Bone marrow (tissue), 2 donors: ENCODE results near the gene CAPN2.
A peak's percentile ranks its signal among the peaks of the same experiment; 100 is the strongest.
"Not testable (repeated sequence)": the region's sequence is repeated elsewhere in the genome, so short reads cannot be mapped to it uniquely, and the experiment has no call there.

ENCODE experiments used
- DNase-seq, 2 donors: peaks; one replicate each; lab custom pipeline; 2025; lab: John Stamatoyannopoulos, UW

CAPN2 gene

GRCh38 chr1:223792046-223792445, 79.7 kb downstream of the CAPN2 start:
- no peak for DNase-seq

DNA sequence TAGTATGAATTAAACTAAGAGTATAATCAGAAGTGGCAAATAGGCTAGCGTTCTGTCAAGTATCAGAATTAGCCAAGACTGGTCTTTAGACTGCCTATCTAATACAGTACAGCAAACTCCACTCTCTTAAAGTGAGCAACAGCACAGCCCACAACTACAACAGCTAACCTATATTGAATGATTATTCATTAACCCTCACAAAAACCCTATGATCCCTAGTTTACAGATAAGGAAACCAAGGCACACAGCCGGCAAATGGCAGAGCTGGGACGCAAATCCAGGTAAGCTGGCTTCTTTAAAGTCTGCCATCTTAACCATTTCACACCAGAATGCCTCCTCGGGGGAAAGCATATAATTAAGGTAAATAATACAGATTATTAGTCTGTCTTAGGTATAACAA, 81.4 kb downstream of the CAPN2 start:
- no peak for DNase-seq

DNA sequence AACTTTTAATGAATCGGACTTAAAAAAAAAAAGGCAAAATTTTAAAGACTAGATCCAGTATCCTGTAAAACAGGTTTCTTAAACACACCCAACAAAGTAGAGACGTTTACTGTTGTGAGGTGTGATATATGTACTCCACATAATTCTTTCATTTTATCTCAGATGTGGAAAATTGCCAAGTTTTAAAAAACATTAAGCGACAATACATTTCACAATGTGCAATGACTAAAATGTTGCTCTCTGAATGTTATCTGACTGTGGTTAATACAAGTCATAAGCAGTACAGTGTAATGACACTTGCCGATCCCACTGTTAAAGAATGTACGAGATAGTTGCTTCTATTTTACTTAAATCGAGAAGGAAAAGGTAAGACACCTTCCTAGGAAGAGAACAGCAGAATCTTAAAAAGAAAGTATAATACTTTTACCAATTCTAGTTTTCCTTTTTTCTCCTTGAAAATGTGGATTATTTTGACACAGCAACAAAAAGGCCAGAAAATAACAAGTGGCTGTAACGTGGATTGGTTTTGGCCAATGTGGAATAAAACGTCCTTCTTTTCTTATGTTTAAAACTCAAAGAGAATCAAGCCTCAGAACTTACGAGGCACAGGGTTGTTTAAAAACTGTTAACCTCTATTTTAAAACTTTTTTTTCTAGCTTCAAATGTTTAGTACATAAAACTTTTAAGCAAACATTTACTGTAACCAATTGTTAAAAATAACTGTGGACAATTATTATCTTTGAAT, 82.0 kb downstream of the CAPN2 start:
- no peak for DNase-seq

DNA sequence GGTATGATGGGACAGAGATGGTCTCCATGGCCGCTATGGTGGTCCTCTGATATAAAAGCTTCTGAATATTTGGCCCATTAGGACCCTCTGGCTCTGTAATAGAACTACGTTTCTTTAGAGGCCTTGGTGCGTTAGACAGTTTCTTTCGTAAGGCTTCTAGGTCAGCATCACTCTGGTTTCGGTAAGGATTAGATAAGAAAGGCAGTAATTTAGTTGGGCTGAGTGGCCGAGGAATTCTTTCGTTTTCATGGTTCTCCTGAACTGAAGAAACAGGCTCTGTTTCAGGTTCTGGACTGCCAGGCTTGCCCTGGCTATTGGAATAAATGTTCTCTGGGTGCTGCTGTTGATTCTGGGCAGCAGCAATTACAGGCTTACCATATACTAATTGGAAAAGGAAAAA, 83.9 kb downstream of the CAPN2 start:
- no peak for DNase-seq

GRCh38 chr1:223802032-223802431, 89.7 kb downstream of the CAPN2 start:
- DNase-seq, result no peak

- DNase-seq, result no peak
Observed at GRCh38 chr1:223802602-223803001, 90.3 kb downstream of the CAPN2 start.

GRCh38 chr1:223803211-223803610, 90.9 kb downstream of the CAPN2 start:
- DNase-seq, result no peak

GRCh38 chr1:223809905-223810304, 97.6 kb downstream of the CAPN2 start:
- DNase-seq, result not testable (repeated sequence)

DNA sequence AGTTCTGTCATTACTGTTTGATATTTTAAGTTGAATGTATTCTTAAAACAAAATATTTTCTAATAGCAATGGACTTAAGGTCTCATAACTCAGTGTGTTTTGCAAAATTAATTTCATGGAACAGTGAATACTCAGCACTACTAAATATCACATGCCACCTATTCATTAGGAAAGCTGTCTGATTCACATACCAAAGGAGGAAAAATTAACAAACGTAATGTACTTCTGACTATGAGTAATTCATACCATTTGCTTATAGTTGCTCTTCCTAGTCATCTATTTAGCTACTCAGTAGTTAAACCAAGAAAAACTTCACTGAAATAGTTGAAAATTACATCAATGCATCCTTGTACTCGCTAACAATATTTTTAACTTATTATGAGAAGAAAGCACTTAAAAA, 98.2 kb downstream of the CAPN2 start:
- no peak for DNase-seq

DNA sequence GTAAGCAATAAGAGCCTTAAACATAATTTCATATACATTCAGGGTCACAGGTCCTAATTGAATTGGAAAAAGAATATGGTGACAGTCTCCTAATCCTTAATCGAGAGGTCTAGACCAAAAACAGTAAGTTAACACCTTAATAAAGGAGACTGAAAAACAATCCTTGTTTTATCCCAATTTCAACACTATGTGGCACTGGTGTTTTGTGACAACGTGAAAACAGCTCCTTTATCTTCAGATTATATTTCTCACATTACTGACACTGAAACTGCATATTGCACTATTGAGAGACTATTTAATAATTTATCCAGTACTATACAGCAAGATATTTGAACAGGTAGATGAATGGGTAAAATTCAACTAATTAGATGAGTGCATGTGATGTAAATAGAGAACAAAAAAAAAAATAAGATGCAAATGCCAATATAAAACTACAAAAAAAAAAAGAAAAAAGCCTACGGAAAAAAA, 99.3 kb downstream of the CAPN2 start:
- peak in 1 of 2 donors; percentile 14 for DNase-seq

GRCh38 chr1:223813645-223814044, 101.3 kb downstream of the CAPN2 start:
- DNase-seq, result no peak

DNA sequence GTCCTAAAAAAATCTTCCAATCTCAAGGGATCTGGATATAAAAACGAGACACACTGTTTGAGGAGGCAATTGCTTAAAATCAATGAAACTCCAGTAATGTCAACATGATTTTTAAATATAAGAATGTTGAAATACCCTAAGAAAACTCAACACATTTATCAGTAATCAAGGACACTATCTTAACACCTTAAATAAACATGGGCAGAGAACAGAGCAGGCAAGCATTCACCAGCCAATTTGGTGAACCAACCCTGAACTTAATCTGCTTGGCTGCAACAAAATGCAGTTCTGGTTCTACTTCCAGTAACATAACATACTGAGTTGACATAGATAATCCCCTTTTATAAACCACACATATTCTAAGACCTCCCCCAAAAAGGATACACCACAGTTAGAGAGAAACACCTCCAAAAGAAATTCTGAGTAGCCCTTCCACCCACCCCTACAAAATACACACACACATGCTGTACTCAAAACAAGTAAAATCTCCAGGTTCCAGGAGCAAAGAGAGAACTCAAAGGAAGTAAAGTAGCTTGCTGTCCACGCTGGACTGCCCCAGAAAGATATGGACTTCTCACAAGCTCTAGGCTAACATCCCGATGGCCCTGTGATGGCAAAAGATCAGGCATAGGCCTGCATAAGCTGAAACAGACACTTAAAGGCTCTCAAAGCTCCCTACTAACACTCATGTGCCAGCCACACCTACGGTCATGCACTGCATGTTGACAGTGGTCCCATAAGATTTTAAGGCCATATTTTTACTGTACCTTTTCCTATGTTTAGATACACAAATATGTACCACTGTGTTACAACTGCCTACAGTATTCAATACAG, 102.9 kb downstream of the CAPN2 start:
- DNase-seq, result no peak

DNA sequence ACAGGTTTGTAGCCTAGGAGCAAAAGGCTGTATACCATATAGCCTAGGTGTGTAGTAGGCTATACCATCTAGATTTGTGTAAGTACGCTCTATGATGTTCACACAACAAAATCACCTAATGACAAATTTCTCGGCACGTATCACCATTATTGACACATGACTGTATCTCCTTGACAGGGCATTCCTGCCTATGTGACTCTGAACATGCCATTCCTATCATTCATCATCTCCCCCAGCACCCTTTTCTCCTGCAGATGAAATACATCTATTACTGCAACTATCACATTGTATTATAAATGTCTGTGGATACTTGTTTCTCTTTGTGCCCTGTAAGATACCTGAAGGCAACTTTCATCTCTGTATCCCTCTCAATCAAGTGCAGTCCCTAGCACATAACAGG, 103.5 kb downstream of the CAPN2 start:
- DNase-seq, result no peak

DNA sequence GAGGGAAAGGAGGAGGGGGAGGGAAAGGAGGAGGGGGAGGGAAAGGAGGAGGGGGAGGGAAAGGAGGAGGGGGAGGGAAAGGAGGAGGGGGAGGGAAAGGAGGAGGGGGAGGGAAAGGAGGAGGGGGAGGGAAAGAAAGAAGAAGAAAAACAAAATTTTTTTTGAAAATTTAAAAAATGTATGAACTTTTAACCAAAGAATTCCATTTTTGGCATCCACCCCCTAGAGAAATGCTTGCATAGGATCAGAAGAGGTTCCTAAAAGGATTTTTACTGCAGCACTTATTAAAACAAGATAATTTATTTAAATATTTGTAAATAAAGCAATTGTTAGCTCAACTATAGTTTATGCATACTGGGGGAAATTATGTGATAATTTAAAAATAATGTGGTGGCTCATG, 104.9 kb downstream of the CAPN2 start:
- not testable (repeated sequence) for DNase-seq

- DNase-seq, result no peak
Observed at GRCh38 chr1:223819730-223820514, 107.6 kb downstream of the CAPN2 start.

- DNase-seq, result no peak
Observed at GRCh38 chr1:223820515-223820858, 108.1 kb downstream of the CAPN2 start.

- no peak for DNase-seq
Observed at GRCh38 chr1:223820971-223821370, 108.6 kb downstream of the CAPN2 start.

- no peak for DNase-seq
Observed at GRCh38 chr1:223824287-223824686, 111.9 kb downstream of the CAPN2 start.

DNA sequence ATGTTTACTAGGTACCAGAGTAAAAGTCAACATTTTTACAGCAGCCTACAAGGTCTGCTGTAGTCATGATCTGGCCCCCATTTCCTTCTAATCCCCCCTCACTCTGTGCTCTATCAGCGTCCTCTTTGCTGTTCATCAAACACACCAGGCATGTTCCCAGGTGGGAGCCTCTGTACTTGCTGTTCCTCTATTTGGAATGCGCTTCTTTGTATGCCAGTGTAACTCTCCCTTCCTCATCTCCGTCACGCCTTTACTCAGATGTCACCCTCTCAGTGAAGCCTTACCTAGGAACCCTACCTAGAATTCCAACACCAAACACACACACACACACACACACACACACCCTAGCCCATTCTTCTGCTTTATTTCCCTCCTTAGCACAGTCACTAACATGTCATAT, 112.4 kb downstream of the CAPN2 start:
- DNase-seq, result no peak
